ENCODE data around the gene CD38.

DNA sequence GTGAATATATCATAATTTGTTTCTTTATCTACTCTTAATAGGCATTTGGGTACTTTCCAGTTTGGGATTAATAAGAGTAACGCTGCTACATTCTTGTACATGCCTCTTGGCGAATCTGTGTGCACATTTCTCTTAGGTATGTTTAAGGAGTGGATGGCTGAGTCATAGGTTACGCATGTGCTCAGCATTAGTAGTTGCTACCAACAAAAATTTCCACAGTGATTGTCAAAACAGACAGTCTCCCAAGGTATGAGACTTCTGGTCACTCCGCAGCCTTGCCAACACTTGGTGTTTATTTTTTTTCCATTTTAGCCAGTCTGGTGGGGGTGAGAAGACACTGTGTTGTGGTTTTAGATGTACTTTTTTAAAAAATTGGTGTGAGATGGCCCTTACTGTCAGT, 115.8 kb downstream of the CD38 start:
- TF ChIP-seq, protein P1, sequence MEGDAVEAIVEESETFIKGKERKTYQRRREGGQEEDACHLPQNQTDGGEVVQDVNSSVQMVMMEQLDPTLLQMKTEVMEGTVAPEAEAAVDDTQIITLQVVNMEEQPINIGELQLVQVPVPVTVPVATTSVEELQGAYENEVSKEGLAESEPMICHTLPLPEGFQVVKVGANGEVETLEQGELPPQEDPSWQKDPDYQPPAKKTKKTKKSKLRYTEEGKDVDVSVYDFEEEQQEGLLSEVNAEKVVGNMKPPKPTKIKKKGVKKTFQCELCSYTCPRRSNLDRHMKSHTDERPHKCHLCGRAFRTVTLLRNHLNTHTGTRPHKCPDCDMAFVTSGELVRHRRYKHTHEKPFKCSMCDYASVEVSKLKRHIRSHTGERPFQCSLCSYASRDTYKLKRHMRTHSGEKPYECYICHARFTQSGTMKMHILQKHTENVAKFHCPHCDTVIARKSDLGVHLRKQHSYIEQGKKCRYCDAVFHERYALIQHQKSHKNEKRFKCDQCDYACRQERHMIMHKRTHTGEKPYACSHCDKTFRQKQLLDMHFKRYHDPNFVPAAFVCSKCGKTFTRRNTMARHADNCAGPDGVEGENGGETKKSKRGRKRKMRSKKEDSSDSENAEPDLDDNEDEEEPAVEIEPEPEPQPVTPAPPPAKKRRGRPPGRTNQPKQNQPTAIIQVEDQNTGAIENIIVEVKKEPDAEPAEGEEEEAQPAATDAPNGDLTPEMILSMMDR (conservative IDR thresholded peaks at IDR 0.05; ENCODE audit: low read depth, low read length): no peak
- no peak for TF ChIP-seq EZH2 (IDR thresholded peaks at IDR 0.05; ENCODE audit: borderline replicate concordance, low read depth, low read length, poor library complexity, severe bottlenecking)

Measured in A673 (cell line).